ENCODE measurements around the gene ST6GAL1.

GRCh38 chr3:186930143-186930640, at the start of gene ST6GAL1:
- TF ChIP-seq CTCF (IDR thresholded peaks at IDR 0.05) (peak in 4 of 6 experiments; percentile 34 to 48 (median 38)), POLR2A (IDR thresholded peaks at IDR 0.05) (peak in 1 of 2 donors; percentile 75)
